Heart left ventricle (tissue), 13 donors: Measurements from ENCODE around the gene TOGARAM2.

Source experiments
- POLR2A ChIP-seq, 2 donors: fragments of 450-650 bp; IDR thresholded peaks; one replicate each; pipeline ENCODE4 v1.6.1; 2017; ENCODE audit warnings: antibody characterized with exemption in 2 of 2, mild to moderate bottlenecking in 2 of 2, moderate library complexity in 2 of 2
- TF ChIP-seq, protein P1 (sequence below), 12 donors: fragments of 200-600 bp; sonication (generic) in 4 of 12; IDR thresholded peaks; one replicate each; pipeline versions ENCODE4 v1.5.0 to v1.8.0; 2018 to 2022; ENCODE audit warnings: antibody characterized with exemption in 12 of 12, mild to moderate bottlenecking in 5 of 12
- donor health status: ischemic (EF 13 %, LVEDD 7.1; RV severe dilation, severe dysfunction).
- donor health status: DM: no; HTN: yes; CAD: no.
- donor health status: DM: no; HTN: no; CAD: no.
- donor health status: ischemic (EF 25% LVEDD 6.9; RV normal size, moderate dysfunction).
- donor health status: ischemic (EF 25% LVEDD 5.7; RV mildly dilated, moderate dysfunction).
- donor health status: ischemic (EF 35%, LVEDD 5.7; RV mildly dilated, moderate dysfunction).
- donor health status: nonischemic (EF 11% LVEDD 7.7; RV severe dilation, severe dysfunction).
- donor health status: DM: yes; HTN: yes; CAD: no.
- donor health status: PGD.
- donor health status: ischemic (EF 29% LVEDD 5.4; RV normal size, mild dysfunction).
- donor health status: nonischemic (EF 23%, LVEDD 6.1; RV moderate dilation, normal function).

DNA sequence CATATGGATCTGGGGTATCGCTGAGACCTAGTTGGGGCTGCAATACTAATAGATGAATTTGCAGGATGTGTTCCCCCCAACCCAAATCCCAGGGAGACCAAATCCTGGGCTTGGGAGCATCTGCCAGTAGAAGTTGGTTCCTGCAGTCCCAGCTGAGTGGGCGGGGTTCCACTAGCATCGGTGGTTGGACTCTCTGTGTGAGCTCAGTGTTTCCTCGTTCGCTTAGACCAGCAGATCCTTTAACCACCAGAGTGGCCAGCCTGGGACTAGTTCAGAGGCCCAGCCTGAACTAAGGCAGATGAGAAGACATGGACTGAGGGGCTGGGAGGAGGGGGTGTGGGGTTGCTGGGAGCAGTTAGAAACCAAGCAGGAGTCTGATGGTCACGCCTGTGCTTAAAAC lies 52.6 kb downstream of the TOGARAM2 start:
- TF ChIP-seq, protein P1, sequence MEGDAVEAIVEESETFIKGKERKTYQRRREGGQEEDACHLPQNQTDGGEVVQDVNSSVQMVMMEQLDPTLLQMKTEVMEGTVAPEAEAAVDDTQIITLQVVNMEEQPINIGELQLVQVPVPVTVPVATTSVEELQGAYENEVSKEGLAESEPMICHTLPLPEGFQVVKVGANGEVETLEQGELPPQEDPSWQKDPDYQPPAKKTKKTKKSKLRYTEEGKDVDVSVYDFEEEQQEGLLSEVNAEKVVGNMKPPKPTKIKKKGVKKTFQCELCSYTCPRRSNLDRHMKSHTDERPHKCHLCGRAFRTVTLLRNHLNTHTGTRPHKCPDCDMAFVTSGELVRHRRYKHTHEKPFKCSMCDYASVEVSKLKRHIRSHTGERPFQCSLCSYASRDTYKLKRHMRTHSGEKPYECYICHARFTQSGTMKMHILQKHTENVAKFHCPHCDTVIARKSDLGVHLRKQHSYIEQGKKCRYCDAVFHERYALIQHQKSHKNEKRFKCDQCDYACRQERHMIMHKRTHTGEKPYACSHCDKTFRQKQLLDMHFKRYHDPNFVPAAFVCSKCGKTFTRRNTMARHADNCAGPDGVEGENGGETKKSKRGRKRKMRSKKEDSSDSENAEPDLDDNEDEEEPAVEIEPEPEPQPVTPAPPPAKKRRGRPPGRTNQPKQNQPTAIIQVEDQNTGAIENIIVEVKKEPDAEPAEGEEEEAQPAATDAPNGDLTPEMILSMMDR (IDR thresholded peaks at IDR 0.05) = no peak
- no peak for TF ChIP-seq POLR2A (IDR thresholded peaks at IDR 0.05)
